NCI-H1092 treated with DMSO at 0.1 percent for 48 hours (cell line): ENCODE results near the gene DEFB132.
"Not testable (repeated sequence)": the region's sequence is repeated elsewhere in the genome, so short reads cannot be mapped to it uniquely, and the experiment has no call there.

Experiments
- DNase-seq: peaks from one replicate; lab custom pipeline; 2025; lab: John Stamatoyannopoulos, UW

The DEFB132 gene, protein sequence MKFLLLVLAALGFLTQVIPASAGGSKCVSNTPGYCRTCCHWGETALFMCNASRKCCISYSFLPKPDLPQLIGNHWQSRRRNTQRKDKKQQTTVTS

DNA sequence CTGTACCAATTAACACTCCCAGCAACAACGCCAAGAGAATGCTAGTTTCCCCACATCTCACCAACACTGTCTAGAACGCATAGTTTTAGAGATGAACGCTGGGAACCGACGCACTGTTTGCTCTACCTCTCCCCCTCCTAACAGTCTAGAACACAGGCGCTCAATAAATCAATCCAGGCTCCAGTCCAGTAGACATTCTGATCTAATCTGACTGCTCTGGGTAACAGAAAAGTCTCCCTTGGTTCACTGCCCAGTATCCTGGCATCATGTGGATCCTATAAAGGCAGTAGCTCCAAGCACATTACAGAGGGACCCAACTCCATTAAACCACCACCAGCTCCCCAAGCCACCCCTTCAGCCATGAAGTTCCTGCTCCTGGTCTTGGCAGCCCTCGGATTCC, at the start of gene DEFB132:
Gene DEFB132, plus strand, starts transcription at position 306 of the 400 bp plus-strand sequence. Its CDS starts 55 bp downstream, at position 361.
- DNase-seq, result no peak

DNA sequence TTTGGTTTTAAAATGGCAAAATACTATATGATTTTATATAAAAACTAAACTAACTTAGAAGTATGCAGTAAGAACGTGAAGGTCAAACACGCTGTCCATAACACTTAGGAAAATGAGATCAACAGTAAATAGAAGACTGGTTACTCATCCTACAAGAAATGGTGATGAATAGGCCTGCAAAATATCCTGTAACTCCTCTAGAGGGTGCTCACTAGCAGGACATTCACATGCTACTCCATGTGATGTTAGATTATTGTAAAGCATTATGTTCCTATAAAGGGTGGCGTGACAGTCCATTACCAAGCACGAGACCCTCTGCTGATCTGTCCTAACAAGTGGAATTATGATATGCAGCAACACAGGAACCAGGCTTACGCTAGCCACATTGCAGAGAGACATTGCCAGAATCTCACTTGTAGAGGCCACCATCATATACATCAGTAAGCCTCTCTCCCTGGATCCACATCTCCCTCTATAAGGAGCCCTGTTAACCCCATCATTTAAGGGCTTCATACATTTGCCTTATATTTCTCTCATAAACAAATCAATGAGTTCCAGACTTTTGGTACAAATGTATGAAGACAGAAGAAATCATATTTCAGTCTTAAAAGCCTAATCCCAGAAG, 48.5 kb upstream of the DEFB132 start:
- peak; percentile 65 for DNase-seq

DNA sequence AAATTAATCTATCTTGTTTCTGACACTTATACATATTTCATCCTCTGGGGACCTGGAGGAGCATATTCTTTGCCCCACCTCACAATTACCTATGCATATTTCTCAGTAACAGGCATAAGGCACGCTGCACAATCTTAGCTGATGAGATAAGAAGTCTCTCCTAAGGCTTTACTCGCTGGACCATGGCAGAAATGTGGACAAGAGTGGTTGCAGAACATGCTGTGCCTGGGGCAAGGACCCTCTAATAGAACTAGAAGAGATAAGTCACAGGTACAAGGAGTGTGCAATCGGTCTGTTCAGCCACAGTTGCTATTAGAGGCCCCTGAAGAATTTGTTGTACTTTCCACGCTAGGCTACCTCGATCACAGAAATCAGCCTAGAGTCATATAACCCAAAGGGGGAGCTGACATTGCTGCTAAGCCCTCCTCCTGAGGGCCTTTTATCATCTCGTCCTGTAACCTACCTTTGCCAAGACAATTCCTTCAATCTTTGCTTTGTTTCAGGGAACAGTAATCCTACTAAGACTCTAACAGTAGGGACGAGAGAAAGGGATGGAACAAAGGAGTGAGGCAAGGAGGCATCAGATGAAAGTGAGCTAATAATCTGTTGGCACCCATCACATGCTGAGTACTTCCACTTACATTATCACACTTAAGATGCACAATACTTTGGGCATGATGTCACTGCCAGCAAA, 46.6 kb upstream of the DEFB132 start:
- no peak for DNase-seq

DNA sequence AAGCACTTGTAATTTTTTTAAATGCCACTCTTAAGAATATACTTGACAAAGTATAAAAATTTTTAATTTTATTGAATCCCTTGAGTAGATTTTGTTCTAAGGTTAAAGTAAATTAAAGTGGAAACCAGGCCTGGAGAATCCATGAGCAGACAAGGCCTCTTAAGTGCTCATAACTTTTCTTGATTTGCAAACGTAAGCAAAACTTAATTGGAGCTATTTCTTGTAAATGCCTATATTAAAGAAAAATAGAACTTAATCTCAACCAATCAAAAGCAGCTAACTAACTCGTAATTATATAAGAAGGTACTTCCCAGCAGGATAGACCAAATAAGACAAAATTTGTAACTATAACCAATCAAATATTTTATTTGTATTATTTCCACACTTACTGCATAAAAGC, 43.1 kb upstream of the DEFB132 start:
- no peak for DNase-seq

DNA sequence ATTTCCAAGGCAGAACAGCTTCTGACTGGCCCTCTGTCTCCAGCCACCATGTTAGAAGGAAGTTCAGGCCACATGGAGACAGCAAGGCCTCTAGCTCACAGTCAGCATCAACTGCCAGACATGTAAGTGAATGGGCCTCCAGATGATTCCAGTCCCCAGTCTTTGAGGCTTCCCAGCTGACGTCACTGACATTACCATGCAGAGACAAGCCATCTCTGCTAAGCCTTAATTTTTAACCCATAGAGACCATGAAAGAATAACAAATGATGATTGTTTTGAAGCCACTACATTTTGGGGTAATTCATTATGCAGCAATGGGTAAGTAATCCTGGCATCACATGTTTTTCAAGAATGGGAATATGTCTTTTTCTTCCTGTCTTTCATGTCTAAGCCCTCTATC, 41.7 kb upstream of the DEFB132 start:
- no peak for DNase-seq

DNA sequence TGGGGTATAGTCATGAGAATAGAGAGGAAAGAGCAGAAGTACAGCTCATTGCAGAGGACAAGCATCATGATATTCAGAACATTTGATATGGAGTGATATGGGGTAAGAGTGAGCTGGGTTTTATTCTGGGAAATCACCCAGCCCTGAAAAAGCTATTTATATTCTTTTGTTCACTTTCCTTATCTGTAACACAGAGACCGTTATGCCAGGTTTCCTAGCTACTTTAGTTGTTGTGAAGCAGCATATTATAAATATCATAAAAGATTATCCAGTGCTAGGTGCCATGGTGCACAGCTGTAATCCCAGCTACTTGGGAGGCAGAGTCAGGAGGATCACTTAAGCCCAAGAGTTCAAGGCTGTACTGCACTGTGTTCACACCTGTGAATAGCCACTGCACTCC, 40.3 kb upstream of the DEFB132 start:
- DNase-seq, result no peak

DNA sequence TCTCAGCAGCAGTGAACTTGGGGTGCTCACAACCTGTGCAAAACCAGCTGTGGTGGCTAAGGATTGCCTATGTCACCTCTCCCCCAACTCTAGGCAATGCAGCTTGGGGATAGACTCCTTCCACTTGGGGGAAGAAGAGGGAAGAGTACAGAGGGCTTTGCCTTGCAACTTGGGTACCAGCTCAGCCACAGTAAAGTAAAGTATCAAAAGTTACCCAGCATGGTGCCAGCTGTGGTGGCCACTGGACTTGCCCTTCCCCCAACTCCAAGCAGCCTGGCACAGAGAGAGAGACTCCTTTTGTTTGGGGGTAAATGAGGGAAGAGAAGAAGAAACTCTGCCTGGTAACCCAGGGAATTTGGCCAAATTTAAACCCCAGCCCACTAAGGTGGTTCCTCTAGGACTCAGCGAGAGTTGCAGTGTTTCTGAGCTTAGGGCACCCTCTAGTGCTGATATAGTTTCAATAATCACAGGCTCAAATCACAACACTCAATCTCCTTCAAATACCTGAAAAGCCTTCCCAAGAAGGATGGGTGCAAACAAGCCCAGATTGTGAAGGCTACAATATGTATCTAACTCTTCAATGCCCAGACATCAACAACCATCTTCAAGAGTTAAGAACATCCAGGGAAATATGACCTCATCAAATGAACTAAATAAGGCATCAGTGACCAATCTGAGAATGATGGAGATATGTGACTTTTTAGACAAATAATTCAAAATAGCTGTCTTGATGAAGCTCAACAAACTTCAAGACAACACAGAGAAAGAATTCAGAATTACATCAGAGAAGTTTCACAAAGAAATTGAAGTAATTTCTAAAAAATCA, 38.0 kb upstream of the DEFB132 start:
- DNase-seq, result peak; percentile 16

DNA sequence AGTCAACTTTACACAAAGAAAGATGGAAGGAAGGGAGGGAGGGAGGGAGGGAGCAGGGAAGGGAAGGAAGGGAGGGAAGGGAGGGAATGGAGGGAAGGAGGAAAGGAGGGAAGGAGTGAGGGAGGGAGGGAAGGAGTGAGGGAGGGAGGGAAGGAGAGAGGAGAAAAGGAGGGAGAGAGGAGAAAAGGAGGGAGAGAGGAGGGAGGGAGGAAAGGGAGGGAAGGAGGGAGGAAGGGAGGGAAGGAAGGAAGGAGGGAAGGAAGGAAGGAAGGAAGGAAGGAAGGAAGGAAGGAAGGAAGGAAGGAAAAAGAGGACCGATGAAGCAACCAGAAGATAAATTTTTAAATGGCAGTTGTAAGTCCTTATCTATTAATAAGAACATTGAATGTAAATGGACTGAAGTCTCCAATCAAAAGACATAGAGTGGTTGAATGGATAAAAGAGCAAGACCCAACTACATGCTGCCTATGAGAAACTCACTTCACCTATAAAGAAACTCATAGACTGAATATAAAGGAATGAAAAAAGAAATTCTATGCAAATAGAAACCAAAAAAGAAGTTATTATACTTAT, 36.2 kb upstream of the DEFB132 start:
- DNase-seq, result no peak

DNA sequence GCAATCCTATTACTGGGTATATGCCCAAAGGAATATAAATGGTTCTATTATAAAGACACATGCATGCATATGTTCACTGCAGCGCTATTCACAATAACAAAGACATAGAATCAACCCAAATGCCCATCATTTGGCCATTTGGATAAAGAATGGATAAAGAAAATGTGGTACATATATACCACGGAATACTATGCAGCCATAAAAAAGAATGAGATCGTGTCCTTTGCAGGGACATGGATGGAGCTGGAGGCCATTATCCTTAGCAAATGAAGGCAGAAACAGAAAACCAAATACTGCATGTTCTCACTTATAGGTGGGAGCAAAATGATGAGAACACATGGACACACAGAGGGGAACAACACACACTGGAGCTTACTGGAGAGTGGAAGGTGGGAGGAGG, 31.6 kb upstream of the DEFB132 start:
- not testable (repeated sequence) for DNase-seq

DNA sequence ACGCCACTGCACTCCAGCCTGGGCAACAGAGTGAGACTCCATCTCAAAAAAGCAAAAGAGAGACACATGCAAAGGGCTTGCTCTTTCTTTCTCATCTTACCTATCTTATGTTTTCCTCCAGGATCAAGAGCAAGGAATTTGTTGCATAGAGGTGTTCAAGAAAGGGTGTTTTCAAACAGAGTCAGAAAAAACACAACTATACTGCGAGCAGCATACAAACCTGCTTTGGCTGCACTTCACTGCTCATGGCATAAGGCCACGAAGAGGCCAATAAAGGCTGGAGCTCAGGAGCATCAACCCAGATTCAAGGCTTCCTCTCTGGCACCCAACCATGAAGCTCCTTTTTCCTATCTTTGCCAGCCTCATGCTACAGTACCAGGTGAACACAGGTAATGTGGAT, 30.6 kb upstream of the DEFB132 start, which contains the start of gene DEFB129:
Gene DEFB129, plus strand, starts transcription at position 301 of the 400 bp plus-strand sequence. Its CDS starts 31 bp downstream, at position 332.
- DNase-seq, result no peak

DNA sequence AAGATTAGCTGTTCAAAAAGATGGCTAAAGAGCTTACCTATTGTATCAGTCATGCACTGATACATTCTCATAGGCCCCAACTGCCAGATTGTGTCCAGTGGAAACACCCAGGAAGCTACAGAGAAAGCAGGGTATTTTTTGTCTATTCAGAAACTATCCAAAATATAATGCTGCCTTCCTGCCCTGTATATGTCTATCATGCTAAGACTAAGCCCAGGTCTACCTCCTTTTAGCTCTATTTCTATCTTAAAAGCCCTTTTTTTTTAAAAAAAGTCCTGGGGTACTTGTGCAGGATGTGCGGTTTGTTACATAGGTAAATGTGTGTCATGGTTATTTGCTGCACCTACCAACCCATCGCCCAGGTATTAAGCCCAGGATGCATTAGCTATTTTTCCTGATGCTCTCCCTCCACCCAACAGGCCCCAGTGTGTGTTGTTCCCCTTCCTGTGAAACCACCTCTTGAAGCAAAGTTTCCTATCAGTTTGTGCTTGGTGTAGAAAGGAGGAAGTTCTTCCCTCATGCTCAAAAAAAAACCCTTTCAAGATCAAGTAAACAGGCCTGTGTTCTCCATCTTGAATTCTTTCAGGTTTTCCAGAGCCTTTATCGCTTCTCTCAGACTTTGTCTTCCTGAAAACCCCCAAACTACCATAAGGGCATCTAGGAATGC, 30.0 kb upstream of the DEFB132 start:
- no peak for DNase-seq

DNA sequence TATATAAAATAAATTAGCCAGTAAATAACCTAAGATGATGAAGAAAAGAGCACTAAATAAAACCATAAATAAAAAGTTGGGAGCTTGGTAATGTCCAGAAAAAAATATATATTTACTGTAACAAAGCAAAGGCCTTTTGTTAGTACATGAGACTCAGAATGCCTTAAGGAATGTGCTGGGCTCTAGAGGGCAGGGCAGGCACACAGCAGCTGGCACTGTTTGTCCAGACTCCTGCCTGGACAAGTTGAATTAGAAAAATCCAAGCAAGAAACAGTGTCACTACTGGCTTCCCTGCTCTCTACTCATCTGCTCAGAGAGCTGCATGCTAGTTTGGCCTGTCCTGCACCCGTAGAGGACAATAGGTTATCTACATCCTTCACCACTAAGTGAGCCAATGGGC, 21.6 kb upstream of the DEFB132 start:
- DNase-seq, result no peak

DNA sequence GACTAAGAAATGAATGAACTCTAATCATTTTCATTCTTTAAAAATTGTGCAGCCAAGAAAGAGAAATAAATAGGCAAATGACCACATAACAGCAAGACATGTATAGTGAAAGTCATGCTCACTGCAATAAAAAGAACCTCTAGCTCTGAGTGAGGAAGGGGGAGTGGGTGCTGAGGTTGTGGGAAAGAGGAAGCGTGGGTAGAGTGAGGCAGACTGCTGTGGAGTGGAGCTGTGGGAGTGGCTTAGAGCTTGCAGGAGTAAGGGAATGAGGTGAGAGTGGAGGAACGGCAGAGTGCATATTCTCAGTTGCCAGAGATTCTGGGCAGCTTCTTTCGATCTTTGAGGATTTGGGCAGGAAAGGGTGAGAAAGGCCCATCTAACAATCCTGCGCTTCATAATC, 20.0 kb upstream of the DEFB132 start:
- no peak for DNase-seq

DNA sequence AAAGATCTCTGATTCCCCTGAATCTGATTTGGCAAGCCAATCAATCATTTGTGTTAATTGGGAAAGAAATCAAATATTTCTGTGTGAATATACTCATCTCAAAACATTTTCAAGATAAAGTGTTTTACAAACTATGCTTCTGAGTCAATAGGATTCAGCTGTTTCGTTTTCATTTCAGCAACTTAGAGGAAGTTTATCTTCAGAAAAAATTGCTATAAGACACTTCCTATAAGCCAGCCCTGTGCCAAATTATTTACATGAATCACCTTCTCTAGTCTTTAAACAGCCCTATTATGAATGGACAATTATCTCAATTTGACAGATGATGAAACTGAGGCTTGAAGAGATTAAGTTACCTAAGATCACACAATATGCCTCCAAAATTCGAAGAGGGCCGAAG, 19.6 kb upstream of the DEFB132 start:
- DNase-seq, result no peak

DNA sequence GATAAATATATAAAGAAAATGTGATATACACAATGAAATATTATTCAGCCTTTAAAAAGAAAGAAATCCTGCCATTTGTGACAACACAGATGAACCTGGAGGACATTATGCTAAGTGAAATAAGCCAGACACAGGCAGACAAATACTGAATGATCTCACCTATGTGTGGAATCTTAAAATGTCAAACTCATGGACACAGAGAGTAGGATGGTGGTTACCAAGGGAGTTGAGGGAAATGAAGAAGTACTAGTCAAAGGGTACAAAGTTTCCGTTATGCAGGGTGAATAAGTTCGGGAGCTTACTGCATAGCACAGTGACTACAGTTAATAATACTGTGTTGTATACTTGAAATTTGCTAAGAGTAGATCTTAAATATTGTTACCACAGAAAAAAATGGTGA, 14.6 kb upstream of the DEFB132 start:
- no peak for DNase-seq

DNA sequence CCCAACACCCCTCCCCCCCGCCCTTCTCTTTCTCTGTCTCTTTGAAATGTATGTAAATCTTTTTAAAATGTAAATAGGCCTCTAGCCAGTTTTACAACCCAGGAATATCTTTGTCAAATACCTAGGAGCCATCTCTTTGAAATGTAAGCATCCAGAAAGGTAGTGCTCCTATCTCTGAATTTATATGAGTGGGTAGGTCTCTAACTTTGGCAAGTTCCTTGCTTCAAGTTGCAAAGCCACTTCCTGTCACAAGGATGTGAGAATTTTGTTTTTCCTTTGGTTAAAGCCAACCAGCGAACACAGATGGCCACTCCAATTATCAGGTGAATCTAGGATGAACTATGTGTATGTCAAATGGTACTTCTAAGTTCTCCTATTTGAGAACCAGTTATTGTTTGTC, 6.2 kb upstream of the DEFB132 start:
- DNase-seq, result no peak

DNA sequence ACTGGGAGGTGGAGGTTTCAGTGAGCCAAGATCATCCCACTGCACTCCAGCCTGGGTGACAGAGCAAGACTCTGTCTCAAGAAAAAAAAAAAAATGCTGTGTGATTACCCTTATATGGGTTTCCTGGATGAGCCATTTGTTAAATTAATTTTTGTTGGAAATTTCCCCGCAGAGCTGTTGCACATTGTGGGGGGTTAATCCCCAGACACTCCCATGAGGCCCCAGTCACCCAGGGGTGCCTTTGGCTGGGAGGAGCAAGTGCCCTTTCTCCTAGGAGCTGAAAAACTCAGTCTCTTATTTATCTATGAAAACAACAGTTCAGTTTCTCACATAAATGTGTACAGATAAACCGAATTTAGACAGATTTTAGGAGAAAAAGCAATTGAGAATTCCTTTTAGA, 4.7 kb upstream of the DEFB132 start:
- no peak for DNase-seq

DNA sequence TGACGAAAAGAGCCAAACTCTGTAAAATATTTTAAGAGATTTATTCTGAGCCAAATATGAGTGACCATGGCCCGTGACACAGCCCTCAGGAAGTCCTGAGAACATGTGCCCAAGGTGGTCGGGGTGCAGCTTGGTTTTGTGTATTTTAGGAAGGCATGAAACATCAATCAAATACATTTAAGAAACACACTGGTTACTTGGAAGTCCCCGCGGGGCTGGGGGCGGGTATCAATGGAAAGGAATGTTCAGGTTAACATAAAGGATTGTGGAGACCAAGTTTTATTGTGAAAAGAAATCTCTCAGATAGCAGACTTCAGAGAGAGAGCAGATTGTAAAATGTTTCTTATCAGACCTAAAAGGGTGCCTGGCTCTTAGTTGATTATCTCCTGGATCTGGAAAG, 4.1 kb upstream of the DEFB132 start:
- not testable (repeated sequence) for DNase-seq

DNA sequence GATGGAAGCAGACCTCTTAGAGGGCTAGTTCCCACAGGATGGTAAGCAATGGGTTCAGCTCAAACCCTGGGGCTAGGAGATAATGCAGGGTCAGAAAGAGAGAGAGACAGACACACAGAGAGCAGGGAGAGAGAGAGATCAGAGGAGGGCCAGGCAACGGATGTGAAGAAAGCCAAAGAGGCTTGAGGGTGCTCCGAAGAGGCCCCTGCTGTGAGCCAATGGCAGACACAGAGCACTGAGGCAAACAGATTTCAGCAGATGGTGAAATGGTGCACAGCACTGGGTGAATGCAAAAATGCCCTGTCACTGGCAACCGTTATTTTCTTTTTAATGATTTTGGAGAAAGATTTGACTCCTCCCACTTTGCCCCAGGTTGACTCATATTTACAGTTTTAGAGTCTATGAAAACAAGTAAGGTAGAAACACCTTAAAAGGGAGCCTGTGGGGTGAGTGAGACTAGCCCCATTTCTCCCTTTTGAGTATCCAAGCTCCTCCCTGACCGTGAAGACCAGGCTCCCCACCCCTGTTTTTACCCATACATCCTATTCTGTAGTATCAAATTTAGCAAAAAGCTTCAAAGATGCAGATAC, 840 bp downstream of the DEFB132 start:
- no peak for DNase-seq

DNA sequence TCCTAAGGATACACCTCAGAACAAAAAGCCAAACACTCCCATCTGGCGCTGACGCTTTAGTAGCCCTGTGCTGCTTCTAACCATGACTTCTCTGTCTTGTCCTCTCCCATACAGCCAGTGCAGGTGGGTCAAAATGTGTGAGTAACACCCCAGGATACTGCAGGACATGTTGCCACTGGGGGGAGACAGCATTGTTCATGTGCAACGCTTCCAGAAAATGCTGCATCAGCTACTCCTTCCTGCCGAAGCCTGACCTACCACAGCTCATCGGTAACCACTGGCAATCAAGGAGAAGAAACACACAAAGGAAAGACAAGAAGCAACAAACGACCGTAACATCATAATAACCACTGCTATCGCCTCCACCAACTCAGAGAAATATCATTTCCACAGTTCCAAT, 1.4 kb downstream of the DEFB132 start:
- no peak for DNase-seq

DNA sequence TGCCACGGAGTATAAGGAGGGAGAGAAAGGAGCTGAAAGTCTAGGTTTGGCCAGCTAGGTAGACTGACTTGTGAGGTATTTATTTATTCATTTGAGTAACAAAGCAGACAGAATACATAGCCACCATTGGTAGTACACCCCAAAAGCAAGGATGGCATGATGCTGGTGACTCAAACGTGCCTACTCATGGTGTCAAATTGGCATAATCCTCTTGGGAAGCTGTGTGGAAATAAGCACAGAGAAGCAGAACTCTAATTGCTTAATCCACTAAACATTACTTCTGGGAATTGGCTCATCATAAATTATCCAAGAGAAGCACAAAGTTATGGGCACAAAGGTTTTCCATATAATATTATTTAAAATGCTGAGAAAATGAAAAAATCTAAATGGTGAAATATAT, 2.5 kb downstream of the DEFB132 start:
- DNase-seq, result no peak
